Activated gamma-delta T cell treated with anti-CD3 and anti-CD28 coated beads, Interleukin-2, amount 50 U/mL, for 16 hours (primary cell): ENCODE data around the gene DCUN1D2.

Experiments
- DNase-seq: peaks from one replicate; pipeline ENCODE4 v3.0.0-alpha.2; 2020; ENCODE audit warnings: low read depth

Gene DCUN1D2

GRCh38 chr13:113519556-113519955 is 29.0 kb upstream of the DCUN1D2 start:
- no peak for DNase-seq

GRCh38 chr13:113518076-113518803 is 27.7 kb upstream of the DCUN1D2 start:
- no peak for DNase-seq

- DNase-seq: no peak
Observed at GRCh38 chr13:113514847-113515246, 24.3 kb upstream of the DCUN1D2 start.

- DNase-seq: no peak
Observed at GRCh38 chr13:113513761-113514160, 23.2 kb upstream of the DCUN1D2 start.

- DNase-seq: no peak
Observed at GRCh38 chr13:113511361-113511760, 20.9 kb upstream of the DCUN1D2 start.

- no peak for DNase-seq
Observed at GRCh38 chr13:113510871-113511270, 20.4 kb upstream of the DCUN1D2 start.

- DNase-seq: no peak
Observed at GRCh38 chr13:113509989-113510388, 19.5 kb upstream of the DCUN1D2 start.

GRCh38 chr13:113508521-113509254 is 18.2 kb upstream of the DCUN1D2 start:
- DNase-seq: no peak

- no peak for DNase-seq
Observed at GRCh38 chr13:113507505-113508345, 17.2 kb upstream of the DCUN1D2 start.

- no peak for DNase-seq
Observed at GRCh38 chr13:113506871-113507388, 16.4 kb upstream of the DCUN1D2 start.

GRCh38 chr13:113506025-113506685 is 15.6 kb upstream of the DCUN1D2 start:
- DNase-seq: no peak

- DNase-seq: no peak
Observed at GRCh38 chr13:113502686-113503085, 12.2 kb upstream of the DCUN1D2 start.

- no peak for DNase-seq
Observed at GRCh38 chr13:113500530-113501265, 10.2 kb upstream of the DCUN1D2 start.

- no peak for DNase-seq
Observed at GRCh38 chr13:113499936-113500335, 9.4 kb upstream of the DCUN1D2 start.

- DNase-seq: no peak
Observed at GRCh38 chr13:113498905-113499304, 8.4 kb upstream of the DCUN1D2 start.

GRCh38 chr13:113497217-113497616 is 6.7 kb upstream of the DCUN1D2 start:
- no peak for DNase-seq

GRCh38 chr13:113495494-113496210 is 5.1 kb upstream of the DCUN1D2 start:
- DNase-seq: no peak

GRCh38 chr13:113493315-113493951 is 2.9 kb upstream of the DCUN1D2 start:
- DNase-seq: no peak

- no peak for DNase-seq
Observed at GRCh38 chr13:113491982-113492381, 1.5 kb upstream of the DCUN1D2 start.

- DNase-seq: no peak
Observed at GRCh38 chr13:113491418-113491883, 940 bp upstream of the DCUN1D2 start.
